IMR-90 (cell line): ENCODE data around the gene PNRC2. TPM values are rescaled to one million over a fixed set of nuclear protein-coding genes. Genes with fewer than 3 reads are reported as not detected.

ENCODE experiments used
- ATAC-seq: fragments of 200-7000 bp; cut with Tn5 transposase; 2 replicates; pipeline ENCODE4 v1.9.1; 2020; ENCODE audit warnings: low read depth, mild to moderate bottlenecking, moderate library complexity
- BruUV-seq: library from RNA; stranded (reverse); fragments of 400-500 nt; replicated peaks from 2 replicates; lab custom pipeline; 2021; lab: Mats Ljungman, UMichigan
- CTCF ChIA-PET: fragments of 300-600 bp; formaldehyde crosslinking; extraction: SDS; loops from one replicate; lab custom pipeline; 2021; ENCODE audit warnings: antibody characterized with exemption; lab: Yijun Ruan, JAX
- POLR2A ChIA-PET: fragments of 300-600 bp; sonication (Branson Sonifier 250); formaldehyde crosslinking; loops from one replicate; lab custom pipeline; 2022; ENCODE audit warnings: antibody characterized with exemption; ENCODE audit not compliant: unreplicated experiment; lab: Charles Lee
- DNase-seq: peaks from one replicate; pipeline ENCODE4 v3.0.0; 2013
- H2AFZ ChIP-seq: replicated peaks from 2 replicates; pipeline ENCODE3; 2013; ENCODE audit warnings: low read length, mild to moderate bottlenecking; ENCODE audit not compliant: poor library complexity
- H2AK5ac ChIP-seq: 2 replicates; pipeline ENCODE4 v1.6.1; 2013; ENCODE audit warnings: low read depth, low read length, inconsistent platforms
- H2AK9ac ChIP-seq: replicated peaks from 2 replicates; pipeline ENCODE3; 2013; ENCODE audit warnings: mild to moderate bottlenecking, low read depth, low read length, moderate library complexity; ENCODE audit not compliant: poor library complexity
- H2BK120ac ChIP-seq: 2 replicates; pipeline ENCODE4 v1.6.1; 2013; ENCODE audit warnings: low read depth, low read length, inconsistent platforms
- H2BK15ac ChIP-seq: 3 replicates; pipeline ENCODE4 v1.6.1; 2013; ENCODE audit warnings: low read depth, low read length, inconsistent platforms
- H2BK20ac ChIP-seq: 2 replicates; pipeline ENCODE4 v1.6.1; 2013; ENCODE audit warnings: low read depth, mild to moderate bottlenecking, inconsistent platforms, low read length, moderate library complexity
- H2BK5ac ChIP-seq: 2 replicates; pipeline ENCODE4 v1.6.1; 2013; ENCODE audit warnings: mild to moderate bottlenecking, low read depth, low read length, inconsistent platforms; ENCODE audit not compliant: poor library complexity, severe bottlenecking
- H3K14ac ChIP-seq: replicated peaks from 2 replicates; pipeline ENCODE4 v1.6.1; 2013; ENCODE audit warnings: low read depth, low read length, inconsistent platforms
- H3K18ac ChIP-seq: 2 replicates; pipeline ENCODE4 v1.6.1; 2013; ENCODE audit warnings: low read depth, low read length, control low read depth
- H3K23ac ChIP-seq: 2 replicates; pipeline ENCODE4 v1.6.1; 2013; ENCODE audit warnings: low read depth, low read length, inconsistent platforms
- H3K27ac ChIP-seq: 2 replicates; pipeline ENCODE4 v1.5.1; 2013; ENCODE audit warnings: mild to moderate bottlenecking, control low read depth, low read length; ENCODE audit not compliant: insufficient read depth
- H3K27me3 ChIP-seq: 2 replicates; pipeline ENCODE4 v1.6.1; 2013; ENCODE audit warnings: low read length; ENCODE audit not compliant: control insufficient read depth, insufficient read depth
- H3K36me3 ChIP-seq: 2 replicates; pipeline ENCODE4 v1.6.1; 2013; ENCODE audit warnings: low read length, mixed read lengths; ENCODE audit not compliant: control insufficient read depth, insufficient read depth
- H3K4ac ChIP-seq: 2 replicates; pipeline ENCODE4 v1.6.1; 2013; ENCODE audit warnings: low read depth, low read length, inconsistent platforms
- H3K4me1 ChIP-seq: 2 replicates; pipeline ENCODE4 v1.6.1; 2013; ENCODE audit warnings: low read length, mixed read lengths; ENCODE audit not compliant: control insufficient read depth, insufficient read depth
- H3K4me2 ChIP-seq: 2 replicates; pipeline ENCODE4 v1.6.1; 2013; ENCODE audit warnings: low read depth, mild to moderate bottlenecking, control low read depth, low read length, moderate library complexity
- H3K4me3 ChIP-seq: 2 replicates; pipeline ENCODE4 v1.5.1; 2013; ENCODE audit warnings: low read depth, mild to moderate bottlenecking, control low read depth, low read length, moderate library complexity; ENCODE audit not compliant: insufficient read depth
- H3K56ac ChIP-seq: 2 replicates; pipeline ENCODE4 v1.6.1; 2013; ENCODE audit warnings: low read length, inconsistent platforms; ENCODE audit not compliant: insufficient read depth; ENCODE audit errors: extremely low read depth
- H3K79me1 ChIP-seq, 2 experiments: 2 replicates each; pipeline ENCODE4 v1.6.1; 2013; ENCODE audit warnings: low read length in 2 of 2, inconsistent platforms in 1 of 2, low read depth in 1 of 2
- H3K9ac ChIP-seq: 2 replicates; pipeline ENCODE4 v1.6.1; 2013; ENCODE audit warnings: low read depth, low read length, control low read depth
- H3K9me1 ChIP-seq: 2 replicates; pipeline ENCODE4 v1.6.1; 2013; ENCODE audit warnings: low read length, inconsistent platforms; ENCODE audit not compliant: insufficient read depth
- H3K9me3 ChIP-seq: 2 replicates; pipeline ENCODE4 v1.6.1; 2013; ENCODE audit warnings: low read length; ENCODE audit not compliant: control insufficient read depth, insufficient read depth
- H4K20me1 ChIP-seq: 2 replicates; pipeline ENCODE4 v1.6.1; 2013; ENCODE audit warnings: low read length, inconsistent platforms; ENCODE audit not compliant: insufficient read depth
- H4K5ac ChIP-seq: 2 replicates; pipeline ENCODE4 v1.6.1; 2013; ENCODE audit warnings: mild to moderate bottlenecking, low read depth, low read length, control low read depth
- H4K8ac ChIP-seq, 2 experiments: 2 replicates each; pipeline ENCODE4 v1.6.1; 2013; ENCODE audit warnings: low read depth in 2 of 2, low read length in 2 of 2, control low read depth in 1 of 2, inconsistent platforms in 1 of 2
- H4K91ac ChIP-seq: 2 replicates; pipeline ENCODE4 v1.6.1; 2013; ENCODE audit warnings: low read depth, low read length, inconsistent platforms; ENCODE audit not compliant: insufficient read depth
- CEBPB ChIP-seq: IDR thresholded peaks from 2 replicates; pipeline ENCODE4 v1.6.1; 2012; ENCODE audit warnings: low read depth, low read length, improper control_type of control experiment
- RFX5 ChIP-seq: IDR thresholded peaks from 2 replicates; pipeline ENCODE4 v1.8.0; 2012; ENCODE audit warnings: low read depth, mild to moderate bottlenecking, low read length, moderate library complexity
- WGBS, 2 experiments: methylation state at CpG; one replicate each; pipeline versions ENCODE4 v1.1.5 to v1.1.7; 2013; ENCODE audit warnings: missing lambda C conversion rate in 2 of 2; ENCODE audit not compliant: insufficient read length in 1 of 2; ENCODE audit errors: extremely low coverage in 2 of 2; 5-methylcytosine and 5-hydroxymethylcytosine counted together
- dilution Hi-C: fragments of 300-500 bp; cut with HindIII; formaldehyde crosslinking; loops from one replicate; pipeline ENCODE4 v1.14.3; 2018; ENCODE audit warnings: low sequenced_read_pairs; ENCODE audit not compliant: unreplicated experiment
- in situ Hi-C: fragments of 300-500 bp; cut with MboI; formaldehyde crosslinking; loops from 3 replicates; pipeline ENCODE4 v1.14.3; 2019; ENCODE audit warnings: low sequenced_read_pairs, inconsistent platforms, mixed read lengths
- intact Hi-C: fragments of 100-400 bp; cut with micrococcal nuclease; formaldehyde crosslinking; loops from 2 replicates; pipeline ENCODE4 v1.10.0; 2022
- polyA plus RNA-seq, 3 experiments: library from polyadenylated mRNA; depleted of rRNA; stranded (reverse); fragments of >200 nt; gene quantifications; 2 replicates each; pipeline ENCODE4 v1.2.3, GENCODE V29; 2012; ENCODE audit warnings: low replicate concordance in 1 of 3
- total RNA-seq: library from RNA; depleted of rRNA; stranded (reverse); fragments of >200 nt; gene quantifications from 2 replicates; pipeline ENCODE4 v1.2.3, GENCODE V29; 2012

Gene PNRC2
- total and polyA plus RNA-seq, 2 of the 4 experiments (the other 2 are of a cell fraction): 50.6 to 76.0 TPM

DNA sequence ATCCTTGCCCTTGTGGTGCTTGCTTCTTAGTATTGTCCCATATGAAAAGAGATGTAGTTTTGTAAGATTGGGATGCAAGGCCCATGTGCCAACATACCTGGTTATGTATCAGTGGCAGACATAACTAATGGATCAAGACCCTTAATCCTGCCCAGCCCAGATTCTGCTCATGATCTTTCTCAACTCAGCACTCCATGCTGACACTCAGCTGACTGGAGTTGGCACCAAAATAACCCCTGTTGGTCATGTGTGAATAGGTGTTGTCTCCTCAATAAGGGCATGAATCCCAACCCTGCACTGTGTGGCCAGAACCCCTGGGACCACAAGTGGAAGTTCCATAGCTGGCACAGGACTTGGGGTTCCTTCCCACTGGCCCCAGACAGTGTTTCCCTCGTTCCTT, 32.5 kb upstream of the PNRC2 start:
- in situ Hi-C loops: no loop called here
- Histone ChIP-seq H4K20me1 (no peaks in the 10 kb centered on the region), H3K4me2 (no peak overlapping the region), H4K5ac (no peak overlapping the region), H3K4me1 (no peaks in the 10 kb centered on the region), H4K91ac (no peak overlapping the region), H3K9me3 (no peaks in the 10 kb centered on the region), H3K27me3 (peaks cover 16% of the 10 kb centered on the region), H2BK120ac (no peak overlapping the region), H3K79me1 (no peaks in the 10 kb centered on the region), H2AFZ (no peak overlapping the region), H3K23ac (no peak overlapping the region), H3K4me3 (no peak overlapping the region), H3K9ac (no peak overlapping the region), H3K18ac (no peak overlapping the region), H3K27ac (no peak overlapping the region), H2BK15ac (no peak overlapping the region), H2BK5ac (no peak overlapping the region), H3K4ac (no peak overlapping the region), H2AK9ac (no peak overlapping the region), H3K9me1 (no peaks in the 10 kb centered on the region), H4K8ac (no peak overlapping the region), H2AK5ac (no peak overlapping the region), H2BK20ac (no peak overlapping the region), H3K56ac (no peak overlapping the region), H3K14ac (no peak overlapping the region), H3K36me3 (no peaks in the 10 kb centered on the region)
- no peak for TF ChIP-seq RFX5
- no peak for TF ChIP-seq CEBPB
- ChIA-PET POLR2A (no interaction called here), CTCF (no interaction called here)
- intact Hi-C loops: no loop called here
- WGBS, 2 experiments: no CpG with 5 or more reads among the region's 1 CpG
- DNase-seq (no peak), ATAC-seq (no peak)
- BruUV-seq: no TSS peak
- dilution Hi-C loops: no loop called here
